ENCODE data around the gene BORCS5.

- TF ChIP-seq CTCF (IDR thresholded peaks at IDR 0.05; ENCODE audit: low read length) (no peak), EZH2 (IDR thresholded peaks at IDR 0.05; ENCODE audit: borderline replicate concordance, low read length) (no peak)
Measured at GRCh38 chr12:12491606-12492005, 134.7 kb downstream of the BORCS5 start.

Measured in OCI-LY1 (cell line).